SK-N-SH treated with all-trans-retinoic acid at 6 μM for 48 hours (cell line): ENCODE data around the gene KCP.

Experiments used
- ATAC-seq: fragments of 200-7000 bp; cut with Tn5 transposase; 3 replicates; pipeline ENCODE4 v1.9.1; 2020; ENCODE audit warnings: mild to moderate bottlenecking, moderate library complexity
- ARNTL ChIP-seq: fragments of 450-650 bp; formaldehyde crosslinking; IDR thresholded peaks from 2 replicates; pipeline ENCODE4 v1.5.0; 2020; ENCODE audit warnings: low read depth, mild to moderate bottlenecking, moderate library complexity, borderline replicate concordance
- BACH2 ChIP-seq: fragments of 250-450 bp; sonication (Bioruptor Pico); IDR thresholded peaks from 2 replicates; pipeline ENCODE4 v1.9.0; 2021; ENCODE audit warnings: mild to moderate bottlenecking, borderline replicate concordance
- CSDC2 ChIP-seq: fragments of 250-450 bp; sonication (Bioruptor Pico); IDR thresholded peaks from 2 replicates; pipeline ENCODE4 v1.5.0; 2020; ENCODE audit warnings: mild to moderate bottlenecking, moderate library complexity
- ESRRG ChIP-seq: fragments of 250-450 bp; sonication (Bioruptor Pico); IDR thresholded peaks from 2 replicates; pipeline ENCODE4 v1.6.1; 2021; ENCODE audit warnings: mild to moderate bottlenecking
- GLIS3 ChIP-seq: fragments of 250-450 bp; sonication (Bioruptor Pico); IDR thresholded peaks from 2 replicates; pipeline ENCODE4 v1.5.0; 2020; ENCODE audit warnings: mild to moderate bottlenecking, moderate library complexity
- ISL1 ChIP-seq: fragments of 250-450 bp; sonication (Bioruptor Pico); IDR thresholded peaks from 2 replicates; pipeline ENCODE4 v2.1.2; 2022; ENCODE audit warnings: mild to moderate bottlenecking, moderate library complexity
- OSR1 ChIP-seq: fragments of 250-450 bp; sonication (Bioruptor Pico); IDR thresholded peaks from 2 replicates; pipeline ENCODE4 v1.8.0; 2022; ENCODE audit warnings: moderate library complexity, mild to moderate bottlenecking, inconsistent platforms
- POU6F1 ChIP-seq: fragments of 250-450 bp; sonication (Bioruptor Pico); IDR thresholded peaks from 2 replicates; pipeline ENCODE4 v1.8.0; 2021; ENCODE audit warnings: low read depth, mild to moderate bottlenecking, moderate library complexity, borderline replicate concordance
- PPARA ChIP-seq: fragments of 250-450 bp; sonication (Bioruptor Pico); IDR thresholded peaks from 2 replicates; pipeline ENCODE4 v1.5.0; 2020; ENCODE audit warnings: mild to moderate bottlenecking, borderline replicate concordance
- RARB ChIP-seq: fragments of 250-450 bp; sonication (Bioruptor Pico); IDR thresholded peaks from 2 replicates; pipeline ENCODE4 v1.8.0; 2021; ENCODE audit warnings: mild to moderate bottlenecking, moderate library complexity
- SNAI2 ChIP-seq: fragments of 250-450 bp; sonication (Bioruptor Pico); IDR thresholded peaks from 2 replicates; pipeline ENCODE4 v1.5.0; 2020; ENCODE audit warnings: mild to moderate bottlenecking, moderate library complexity
- TOX ChIP-seq: fragments of 250-450 bp; sonication (Bioruptor Pico); IDR thresholded peaks from 2 replicates; pipeline ENCODE4 v1.8.0; 2021; ENCODE audit warnings: mild to moderate bottlenecking, moderate library complexity, borderline replicate concordance
- TSHZ2 ChIP-seq: fragments of 250-450 bp; sonication (Bioruptor Pico); IDR thresholded peaks from 2 replicates; pipeline ENCODE4 v1.5.0; 2020; ENCODE audit warnings: mild to moderate bottlenecking, moderate library complexity
- ZC3H10 ChIP-seq: fragments of 250-450 bp; sonication (Bioruptor Pico); IDR thresholded peaks from 2 replicates; pipeline ENCODE4 v1.5.1; 2021; ENCODE audit warnings: mild to moderate bottlenecking, moderate library complexity
- ZFP3 ChIP-seq: fragments of 250-450 bp; sonication (Bioruptor Pico); IDR thresholded peaks from 2 replicates; pipeline ENCODE4 v1.5.0; 2020; ENCODE audit warnings: mild to moderate bottlenecking, moderate library complexity
- ZFP30 ChIP-seq: fragments of 450-650 bp; formaldehyde crosslinking; IDR thresholded peaks from 2 replicates; pipeline ENCODE4 v1.5.0; 2022; ENCODE audit warnings: mild to moderate bottlenecking, moderate library complexity
- ZNF565 ChIP-seq: fragments of 450-650 bp; formaldehyde crosslinking; conservative IDR thresholded peaks from 2 replicates; pipeline ENCODE4 v1.5.0; 2020; ENCODE audit warnings: low read depth, mild to moderate bottlenecking, moderate library complexity
- ZNF8 ChIP-seq: fragments of 450-650 bp; formaldehyde crosslinking; IDR thresholded peaks from 2 replicates; pipeline ENCODE4 v1.5.0; 2020; ENCODE audit warnings: mild to moderate bottlenecking, moderate library complexity
- TF ChIP-seq, protein P1 (sequence below): fragments of 250-450 bp; sonication (Bioruptor Pico); IDR thresholded peaks from 2 replicates; pipeline ENCODE4 v1.5.1; 2021; ENCODE audit warnings: mild to moderate bottlenecking, moderate library complexity
- TF ChIP-seq, protein P2 (sequence below): fragments of 250-450 bp; sonication (Bioruptor Pico); IDR thresholded peaks from 2 replicates; pipeline ENCODE4 v1.8.0; 2020; ENCODE audit warnings: mild to moderate bottlenecking, moderate library complexity, borderline replicate concordance
- TF ChIP-seq, protein P3 (sequence below): fragments of 250-450 bp; sonication (Bioruptor Pico); IDR thresholded peaks from 2 replicates; pipeline ENCODE4 v1.5.1; 2020; ENCODE audit warnings: low read depth, mild to moderate bottlenecking, moderate library complexity

KCP gene

DNA sequence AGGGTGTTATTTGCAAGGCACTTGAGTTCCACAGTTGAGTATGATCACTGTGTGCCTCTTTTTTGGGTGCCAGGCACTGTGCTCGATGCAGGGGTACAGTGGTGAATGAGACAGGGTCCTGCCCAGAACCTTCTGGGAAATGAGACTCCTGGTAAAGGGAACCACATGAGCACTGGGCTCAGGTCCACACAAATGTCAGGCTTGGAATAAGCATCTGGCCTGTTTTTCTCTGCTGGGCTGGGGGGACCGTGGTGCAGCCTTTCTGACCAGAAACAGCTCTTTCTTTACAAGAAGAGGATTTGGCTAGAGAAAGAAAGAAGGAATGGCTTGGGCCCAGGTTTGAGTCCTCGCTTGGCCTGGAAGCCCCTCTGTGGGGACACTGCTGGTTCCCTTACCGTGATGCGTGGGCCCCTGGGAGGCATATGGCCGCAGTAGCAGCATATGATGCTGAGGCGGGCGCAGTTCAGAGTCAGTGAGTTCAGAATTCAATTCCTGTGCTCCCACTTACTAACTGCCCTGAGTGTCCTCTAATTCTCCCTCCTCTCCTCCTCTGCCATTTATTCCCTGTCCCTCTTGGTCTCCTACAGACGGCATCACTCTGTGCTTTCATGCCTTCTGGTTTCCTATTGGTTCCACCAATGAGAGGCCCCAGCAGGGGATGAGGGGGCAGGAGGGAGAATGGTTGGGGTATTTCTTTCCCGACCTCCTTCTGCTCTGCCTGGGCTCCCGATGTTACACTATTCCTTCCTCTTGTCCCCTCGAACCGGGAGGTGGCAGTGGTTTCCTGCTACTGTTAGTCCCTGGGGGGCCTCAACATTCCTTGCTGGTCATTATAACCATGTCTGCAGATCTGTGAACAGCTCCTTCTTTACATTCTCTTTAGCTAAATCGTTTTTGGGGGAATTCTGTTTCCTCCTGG lies 9.6 kb upstream of the KCP start:
- TF ChIP-seq TOX (no peak), POU6F1 (CRISPR knock-in tag) (no peak), GLIS3 (CRISPR knock-in tag) (no peak), ZC3H10 (CRISPR knock-in tag) (no peak), ZNF565 (CRISPR knock-in tag) (no peak), ARNTL (CRISPR knock-in tag) (no peak), ISL1 (no peak), TSHZ2 (CRISPR knock-in tag) (no peak), RARB (CRISPR knock-in tag) (no peak), CSDC2 (CRISPR knock-in tag) (no peak)
- TF ChIP-seq, protein P1, sequence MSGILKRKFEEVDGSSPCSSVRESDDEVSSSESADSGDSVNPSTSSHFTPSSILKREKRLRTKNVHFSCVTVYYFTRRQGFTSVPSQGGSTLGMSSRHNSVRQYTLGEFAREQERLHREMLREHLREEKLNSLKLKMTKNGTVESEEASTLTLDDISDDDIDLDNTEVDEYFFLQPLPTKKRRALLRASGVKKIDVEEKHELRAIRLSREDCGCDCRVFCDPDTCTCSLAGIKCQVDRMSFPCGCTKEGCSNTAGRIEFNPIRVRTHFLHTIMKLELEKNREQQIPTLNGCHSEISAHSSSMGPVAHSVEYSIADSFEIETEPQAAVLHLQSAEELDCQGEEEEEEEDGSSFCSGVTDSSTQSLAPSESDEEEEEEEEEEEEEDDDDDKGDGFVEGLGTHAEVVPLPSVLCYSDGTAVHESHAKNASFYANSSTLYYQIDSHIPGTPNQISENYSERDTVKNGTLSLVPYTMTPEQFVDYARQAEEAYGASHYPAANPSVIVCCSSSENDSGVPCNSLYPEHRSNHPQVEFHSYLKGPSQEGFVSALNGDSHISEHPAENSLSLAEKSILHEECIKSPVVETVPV (CRISPR knock-in tag): no peak
- ATAC-seq: no peak

GRCh38 chr7:128919241-128919640 lies 8.7 kb upstream of the KCP start:
- no peak for TF ChIP-seq ISL1
- TF ChIP-seq RARB (CRISPR knock-in tag): no peak
- TF ChIP-seq, all 23 proteins: peak for 0
- no peak for ATAC-seq

DNA sequence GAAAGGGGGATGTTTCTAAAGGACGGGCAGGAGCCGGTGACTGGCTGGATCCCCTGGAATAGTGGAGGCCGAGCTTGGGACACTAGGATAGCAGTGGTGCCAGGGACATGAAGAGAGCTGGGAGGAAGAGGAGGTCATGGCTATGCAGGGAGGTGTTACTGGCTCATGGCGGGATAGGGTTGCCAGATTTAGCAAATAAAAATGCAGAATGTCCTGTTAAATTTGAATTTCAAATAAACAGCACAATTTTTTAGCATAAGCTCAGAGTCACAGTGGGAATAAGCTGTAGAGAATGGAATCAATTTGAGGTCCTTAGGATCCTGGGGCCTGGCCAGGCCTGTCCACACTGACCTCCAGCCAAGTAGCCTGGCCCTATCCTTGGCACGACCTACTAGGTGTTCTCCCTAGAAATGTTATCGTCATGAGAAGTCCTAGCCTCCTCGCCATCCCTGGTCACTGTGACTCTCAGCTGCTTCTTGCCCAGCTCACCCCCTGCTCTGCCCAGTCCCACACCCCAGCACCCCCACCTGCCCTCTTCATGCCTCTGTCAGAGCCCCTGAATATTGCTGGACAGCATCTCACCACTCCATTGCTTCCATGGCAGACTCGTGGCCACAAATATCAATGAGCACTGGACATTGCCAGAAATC lies 7.6 kb upstream of the KCP start:
- ATAC-seq: no peak
- TF ChIP-seq GLIS3 (CRISPR knock-in tag): no peak
- TF ChIP-seq BACH2 (CRISPR knock-in tag): no peak

DNA sequence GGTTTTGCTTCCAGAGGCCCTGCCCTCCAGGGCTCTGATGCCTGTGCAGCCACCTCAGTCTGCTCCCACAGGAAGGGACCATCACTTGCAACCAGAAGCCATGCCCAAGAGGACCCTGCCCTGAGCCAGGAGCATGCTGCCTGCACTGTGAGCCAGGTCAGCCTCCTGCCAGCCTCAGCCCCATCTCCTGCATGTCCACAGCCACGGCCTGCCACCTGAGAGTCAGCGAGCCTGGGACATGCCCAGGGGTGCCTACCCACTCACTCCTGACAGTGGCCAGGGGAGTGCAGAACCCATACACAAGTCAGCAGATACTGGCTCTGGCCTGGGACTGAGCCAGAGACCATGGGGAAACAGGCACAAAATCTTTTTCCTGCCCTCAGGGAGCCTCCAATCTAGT lies 6.6 kb upstream of the KCP start:
- no peak for ATAC-seq
- TF ChIP-seq TSHZ2 (CRISPR knock-in tag) (no peak), ZNF565 (CRISPR knock-in tag) (no peak), OSR1 (CRISPR knock-in tag) (no peak), ZFP30 (CRISPR knock-in tag) (no peak), TOX (no peak), ZFP3 (no peak), PPARA (CRISPR knock-in tag) (no peak), ESRRG (no peak), RARB (CRISPR knock-in tag) (no peak), ZNF8 (CRISPR knock-in tag) (no peak), ZC3H10 (CRISPR knock-in tag) (no peak), SNAI2 (CRISPR knock-in tag) (no peak)
- TF ChIP-seq, protein P2, sequence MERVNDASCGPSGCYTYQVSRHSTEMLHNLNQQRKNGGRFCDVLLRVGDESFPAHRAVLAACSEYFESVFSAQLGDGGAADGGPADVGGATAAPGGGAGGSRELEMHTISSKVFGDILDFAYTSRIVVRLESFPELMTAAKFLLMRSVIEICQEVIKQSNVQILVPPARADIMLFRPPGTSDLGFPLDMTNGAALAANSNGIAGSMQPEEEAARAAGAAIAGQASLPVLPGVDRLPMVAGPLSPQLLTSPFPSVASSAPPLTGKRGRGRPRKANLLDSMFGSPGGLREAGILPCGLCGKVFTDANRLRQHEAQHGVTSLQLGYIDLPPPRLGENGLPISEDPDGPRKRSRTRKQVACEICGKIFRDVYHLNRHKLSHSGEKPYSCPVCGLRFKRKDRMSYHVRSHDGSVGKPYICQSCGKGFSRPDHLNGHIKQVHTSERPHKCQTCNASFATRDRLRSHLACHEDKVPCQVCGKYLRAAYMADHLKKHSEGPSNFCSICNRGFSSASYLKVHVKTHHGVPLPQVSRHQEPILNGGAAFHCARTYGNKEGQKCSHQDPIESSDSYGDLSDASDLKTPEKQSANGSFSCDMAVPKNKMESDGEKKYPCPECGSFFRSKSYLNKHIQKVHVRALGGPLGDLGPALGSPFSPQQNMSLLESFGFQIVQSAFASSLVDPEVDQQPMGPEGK (CRISPR knock-in tag): no peak
- TF ChIP-seq, protein P3, sequence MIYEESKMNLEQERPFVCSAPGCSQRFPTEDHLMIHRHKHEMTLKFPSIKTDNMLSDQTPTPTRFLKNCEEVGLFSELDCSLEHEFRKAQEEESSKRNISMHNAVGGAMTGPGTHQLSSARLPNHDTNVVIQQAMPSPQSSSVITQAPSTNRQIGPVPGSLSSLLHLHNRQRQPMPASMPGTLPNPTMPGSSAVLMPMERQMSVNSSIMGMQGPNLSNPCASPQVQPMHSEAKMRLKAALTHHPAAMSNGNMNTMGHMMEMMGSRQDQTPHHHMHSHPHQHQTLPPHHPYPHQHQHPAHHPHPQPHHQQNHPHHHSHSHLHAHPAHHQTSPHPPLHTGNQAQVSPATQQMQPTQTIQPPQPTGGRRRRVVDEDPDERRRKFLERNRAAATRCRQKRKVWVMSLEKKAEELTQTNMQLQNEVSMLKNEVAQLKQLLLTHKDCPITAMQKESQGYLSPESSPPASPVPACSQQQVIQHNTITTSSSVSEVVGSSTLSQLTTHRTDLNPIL (CRISPR knock-in tag): no peak
- TF ChIP-seq, protein P1 (CRISPR knock-in tag): no peak
